PC-3 (cell line): Measurements from ENCODE around the gene CCDC7.

Experiments used
- EZH2 ChIP-seq: fragments of 300-600 bp; sonication (generic); IDR thresholded peaks from one replicate; pipeline ENCODE4 v1.6.1; 2017; ENCODE audit warnings: antibody characterized with exemption, mild to moderate bottlenecking, low read length; ENCODE audit not compliant: unreplicated experiment
- TF ChIP-seq, protein P1 (sequence below): fragments of 300-600 bp; sonication (generic); conservative IDR thresholded peaks from 2 replicates; pipeline ENCODE4 v1.5.1; 2017; ENCODE audit warnings: antibody characterized with exemption, low read depth, mild to moderate bottlenecking, low read length

- TF ChIP-seq, protein P1, sequence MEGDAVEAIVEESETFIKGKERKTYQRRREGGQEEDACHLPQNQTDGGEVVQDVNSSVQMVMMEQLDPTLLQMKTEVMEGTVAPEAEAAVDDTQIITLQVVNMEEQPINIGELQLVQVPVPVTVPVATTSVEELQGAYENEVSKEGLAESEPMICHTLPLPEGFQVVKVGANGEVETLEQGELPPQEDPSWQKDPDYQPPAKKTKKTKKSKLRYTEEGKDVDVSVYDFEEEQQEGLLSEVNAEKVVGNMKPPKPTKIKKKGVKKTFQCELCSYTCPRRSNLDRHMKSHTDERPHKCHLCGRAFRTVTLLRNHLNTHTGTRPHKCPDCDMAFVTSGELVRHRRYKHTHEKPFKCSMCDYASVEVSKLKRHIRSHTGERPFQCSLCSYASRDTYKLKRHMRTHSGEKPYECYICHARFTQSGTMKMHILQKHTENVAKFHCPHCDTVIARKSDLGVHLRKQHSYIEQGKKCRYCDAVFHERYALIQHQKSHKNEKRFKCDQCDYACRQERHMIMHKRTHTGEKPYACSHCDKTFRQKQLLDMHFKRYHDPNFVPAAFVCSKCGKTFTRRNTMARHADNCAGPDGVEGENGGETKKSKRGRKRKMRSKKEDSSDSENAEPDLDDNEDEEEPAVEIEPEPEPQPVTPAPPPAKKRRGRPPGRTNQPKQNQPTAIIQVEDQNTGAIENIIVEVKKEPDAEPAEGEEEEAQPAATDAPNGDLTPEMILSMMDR, result no peak
- TF ChIP-seq EZH2, result no peak
These were observed 235.0 kb downstream of the CCDC7 start for GRCh38 chr10:32680803-32681557.
